CD4-positive, alpha-beta T cell treated with Interleukin-2 at 100 ng/mL for 4 hours (primary cell): ENCODE data around the gene DUS1L.

Source experiments
- DNase-seq: peaks from one replicate; pipeline ENCODE4 v3.0.0-alpha.2; 2020; ENCODE audit warnings: low spot score

DUS1L gene

GRCh38 chr17:82012640-82013295 lies 52.8 kb downstream of the DUS1L start:
- DNase-seq, result no peak

- DNase-seq, result no peak
These were observed 53.4 kb downstream of the DUS1L start for GRCh38 chr17:82012261-82012639.

- DNase-seq, result no peak
These were observed 53.9 kb downstream of the DUS1L start for GRCh38 chr17:82011617-82012187.

DNA sequence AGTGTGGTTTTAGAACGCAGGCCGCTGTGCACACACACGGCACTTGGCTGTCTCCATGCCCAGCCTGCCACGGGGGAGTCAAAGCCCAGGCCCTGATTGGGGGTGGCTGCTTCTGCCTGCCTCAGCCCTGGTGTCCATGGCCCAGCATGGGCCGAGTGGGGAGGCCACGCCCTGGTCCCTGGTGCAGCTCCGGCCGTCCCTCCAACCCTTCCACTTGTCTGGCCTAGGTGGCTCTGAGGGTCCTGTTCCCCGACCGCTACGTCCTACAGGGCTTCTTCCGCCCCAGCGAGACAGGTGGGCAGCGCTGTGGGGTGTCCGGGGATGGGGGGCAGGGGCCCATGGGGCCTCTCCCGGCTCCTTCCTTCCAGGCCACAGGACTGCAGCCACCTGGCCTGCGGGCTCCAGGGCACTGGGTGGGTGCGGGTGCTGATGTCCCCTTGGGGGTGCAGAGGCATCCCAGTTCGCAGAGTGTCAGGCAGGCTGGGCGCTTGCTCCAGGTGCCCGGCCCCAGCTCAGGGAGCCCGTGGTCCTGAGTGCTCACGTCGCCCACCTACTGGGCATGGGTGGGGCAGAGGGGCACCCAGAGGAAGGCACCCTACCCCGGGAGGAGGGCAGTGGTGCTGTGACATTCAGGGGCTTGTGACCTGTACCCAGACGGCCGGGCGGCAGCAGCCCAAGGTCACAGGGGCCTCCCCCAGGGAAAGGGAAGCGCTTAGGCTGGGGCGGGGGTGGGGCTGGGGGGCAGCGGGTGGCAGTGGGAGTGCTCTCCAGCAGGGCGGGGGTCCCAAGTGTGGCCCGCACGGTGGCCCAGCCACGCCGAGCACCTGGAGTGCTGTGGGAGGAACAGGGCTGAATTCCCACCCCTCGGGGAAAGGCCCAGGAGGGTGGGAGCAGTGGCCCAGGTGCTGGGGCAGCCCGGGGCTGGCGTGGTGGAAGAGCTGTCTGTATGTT lies 54.8 kb downstream of the DUS1L start:
- no peak for DNase-seq

DNA sequence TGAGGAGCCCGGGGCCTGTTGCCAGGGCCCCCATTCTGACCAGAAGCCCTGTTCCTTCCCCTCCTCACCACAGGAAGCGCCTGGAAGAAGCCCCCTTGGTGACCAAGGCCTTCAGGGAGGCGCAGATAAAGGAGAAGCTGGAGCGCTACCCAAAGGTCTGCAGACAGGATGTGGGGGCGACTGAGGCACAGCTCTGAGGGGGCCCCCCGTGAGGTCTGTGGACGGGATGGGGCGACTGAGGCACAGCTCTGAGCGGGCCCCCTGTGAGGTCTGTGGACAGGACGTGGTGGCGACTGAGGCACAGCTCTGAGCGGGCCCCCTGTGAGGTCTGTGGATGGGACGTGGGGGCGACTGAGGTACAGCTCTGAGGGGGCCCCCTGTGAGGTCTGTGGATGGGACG lies 56.2 kb downstream of the DUS1L start:
- no peak for DNase-seq

DNA sequence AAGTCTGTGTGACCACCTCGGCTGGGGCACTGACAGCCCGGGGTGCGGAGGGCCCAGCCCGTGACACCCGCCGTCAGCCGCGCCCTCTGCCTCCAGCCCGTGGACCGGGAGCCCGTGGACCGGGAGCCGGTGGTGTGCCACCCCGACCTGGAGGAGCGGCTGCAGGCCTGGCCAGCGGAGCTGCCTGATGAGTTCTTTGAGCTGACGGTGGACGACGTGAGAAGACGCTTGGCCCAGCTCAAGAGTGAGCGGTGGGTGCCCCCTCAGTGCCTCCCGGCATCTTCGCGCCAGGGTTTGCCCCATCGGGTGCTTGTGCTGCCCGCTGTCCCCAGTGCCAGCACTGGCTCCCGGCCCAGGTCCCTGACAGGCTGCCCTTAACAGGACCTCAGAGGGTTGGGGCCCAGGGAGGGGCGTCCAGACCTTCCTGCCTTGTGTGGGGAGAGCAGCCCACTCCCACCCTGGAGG lies 56.6 kb downstream of the DUS1L start:
- DNase-seq, result no peak

GRCh38 chr17:82008258-82008940 lies 57.2 kb downstream of the DUS1L start:
- DNase-seq, result no peak
